Loucy (cell line): ENCODE measurements around the gene TUB.

ENCODE experiments used
- EZH2phosphoT487 ChIP-seq: fragments of 200-600 bp; IDR thresholded peaks from 2 replicates; pipeline ENCODE4 v1.6.1; 2018; ENCODE audit warnings: antibody characterized with exemption, mild to moderate bottlenecking, moderate library complexity, borderline replicate concordance
- TF ChIP-seq, protein P1 (sequence below): fragments of 200-600 bp; sonication (generic); conservative IDR thresholded peaks from 2 replicates; pipeline ENCODE4 v1.5.1; 2014; ENCODE audit warnings: mild to moderate bottlenecking, antibody characterized with exemption, low read length

GRCh38 chr11:8067929-8068575 is 13.0 kb upstream of the TUB start:
- TF ChIP-seq, protein P1, sequence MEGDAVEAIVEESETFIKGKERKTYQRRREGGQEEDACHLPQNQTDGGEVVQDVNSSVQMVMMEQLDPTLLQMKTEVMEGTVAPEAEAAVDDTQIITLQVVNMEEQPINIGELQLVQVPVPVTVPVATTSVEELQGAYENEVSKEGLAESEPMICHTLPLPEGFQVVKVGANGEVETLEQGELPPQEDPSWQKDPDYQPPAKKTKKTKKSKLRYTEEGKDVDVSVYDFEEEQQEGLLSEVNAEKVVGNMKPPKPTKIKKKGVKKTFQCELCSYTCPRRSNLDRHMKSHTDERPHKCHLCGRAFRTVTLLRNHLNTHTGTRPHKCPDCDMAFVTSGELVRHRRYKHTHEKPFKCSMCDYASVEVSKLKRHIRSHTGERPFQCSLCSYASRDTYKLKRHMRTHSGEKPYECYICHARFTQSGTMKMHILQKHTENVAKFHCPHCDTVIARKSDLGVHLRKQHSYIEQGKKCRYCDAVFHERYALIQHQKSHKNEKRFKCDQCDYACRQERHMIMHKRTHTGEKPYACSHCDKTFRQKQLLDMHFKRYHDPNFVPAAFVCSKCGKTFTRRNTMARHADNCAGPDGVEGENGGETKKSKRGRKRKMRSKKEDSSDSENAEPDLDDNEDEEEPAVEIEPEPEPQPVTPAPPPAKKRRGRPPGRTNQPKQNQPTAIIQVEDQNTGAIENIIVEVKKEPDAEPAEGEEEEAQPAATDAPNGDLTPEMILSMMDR, result no peak
- no peak for TF ChIP-seq EZH2phosphoT487
